Activated T-cell treated with anti-CD3 and anti-CD28 coated beads, Interleukin-2, amount 50 U/mL, for 1 hour (primary cell): Measurements from ENCODE around the gene PAF1.

Source experiments
- DNase-seq: peaks from one replicate; pipeline ENCODE4 v3.0.0-alpha.2; 2020

PAF1 gene

GRCh38 chr19:39405261-39405957 lies 14.5 kb upstream of the PAF1 start:
- peak; percentile 52 for DNase-seq

- DNase-seq, result peak; percentile 97
Observed at GRCh38 chr19:39403331-39404312, 12.7 kb upstream of the PAF1 start.

- peak; percentile 80 for DNase-seq
Observed at GRCh38 chr19:39402346-39403300, 11.7 kb upstream of the PAF1 start.

GRCh38 chr19:39401549-39402345 lies 10.8 kb upstream of the PAF1 start:
- peak; percentile 85 for DNase-seq

- DNase-seq, result no peak
Observed at GRCh38 chr19:39401070-39401548, 10.2 kb upstream of the PAF1 start.

GRCh38 chr19:39400061-39400460 lies 9.2 kb upstream of the PAF1 start:
- DNase-seq, result no peak

- DNase-seq, result no peak
Observed at GRCh38 chr19:39399668-39400050, 8.8 kb upstream of the PAF1 start.

GRCh38 chr19:39398297-39398864 lies 7.5 kb upstream of the PAF1 start:
- peak; percentile 68 for DNase-seq

- peak; percentile 97 for DNase-seq
Observed at GRCh38 chr19:39397360-39398296, 6.7 kb upstream of the PAF1 start.

- no peak for DNase-seq
Observed at GRCh38 chr19:39390451-39390750, 505 bp downstream of the PAF1 start.

GRCh38 chr19:39389631-39390414 lies 1.1 kb downstream of the PAF1 start:
- no peak for DNase-seq

GRCh38 chr19:39388657-39389056 lies 2.2 kb downstream of the PAF1 start:
- DNase-seq, result no peak

GRCh38 chr19:39386557-39386956 lies 4.3 kb downstream of the PAF1 start:
- no peak for DNase-seq

GRCh38 chr19:39385629-39386411 lies 5.1 kb downstream of the PAF1 start:
- DNase-seq, result no peak

GRCh38 chr19:39384839-39385568 lies 5.9 kb downstream of the PAF1 start:
- DNase-seq, result no peak

- DNase-seq, result no peak
Observed at GRCh38 chr19:39382991-39383828, 7.7 kb downstream of the PAF1 start.
